ENCODE results near the gene EFNA5.

The EFNA5 gene

DNA sequence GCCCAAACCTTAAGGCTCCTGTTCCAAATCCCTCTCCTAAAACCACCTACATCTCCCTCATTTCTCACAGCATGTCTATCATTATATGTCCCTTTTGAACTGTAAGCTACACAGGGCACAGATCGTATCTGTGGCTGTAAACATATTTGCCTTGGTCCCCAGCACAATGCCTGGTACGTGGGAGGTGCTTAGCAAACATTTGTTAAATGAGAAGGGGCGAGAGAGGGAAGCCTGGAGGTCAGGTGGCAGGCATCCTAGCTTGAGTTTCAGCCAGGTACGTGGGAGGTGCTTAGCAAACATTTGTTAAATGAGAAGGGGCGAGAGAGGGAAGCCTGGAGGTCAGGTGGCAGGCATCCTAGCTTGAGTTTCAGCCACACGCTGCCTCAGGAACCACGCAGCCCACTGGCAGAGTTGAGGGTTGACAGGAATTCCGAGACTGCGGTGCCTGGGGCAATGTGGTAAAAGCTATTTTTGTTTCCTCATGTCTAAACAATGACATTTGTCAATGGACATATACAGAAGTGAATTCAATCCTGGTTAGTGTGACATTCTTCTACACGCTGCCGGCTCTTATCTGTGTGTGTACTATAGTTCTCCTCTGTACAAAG is 113.6 kb downstream of the EFNA5 start:
- TF ChIP-seq, protein P1, sequence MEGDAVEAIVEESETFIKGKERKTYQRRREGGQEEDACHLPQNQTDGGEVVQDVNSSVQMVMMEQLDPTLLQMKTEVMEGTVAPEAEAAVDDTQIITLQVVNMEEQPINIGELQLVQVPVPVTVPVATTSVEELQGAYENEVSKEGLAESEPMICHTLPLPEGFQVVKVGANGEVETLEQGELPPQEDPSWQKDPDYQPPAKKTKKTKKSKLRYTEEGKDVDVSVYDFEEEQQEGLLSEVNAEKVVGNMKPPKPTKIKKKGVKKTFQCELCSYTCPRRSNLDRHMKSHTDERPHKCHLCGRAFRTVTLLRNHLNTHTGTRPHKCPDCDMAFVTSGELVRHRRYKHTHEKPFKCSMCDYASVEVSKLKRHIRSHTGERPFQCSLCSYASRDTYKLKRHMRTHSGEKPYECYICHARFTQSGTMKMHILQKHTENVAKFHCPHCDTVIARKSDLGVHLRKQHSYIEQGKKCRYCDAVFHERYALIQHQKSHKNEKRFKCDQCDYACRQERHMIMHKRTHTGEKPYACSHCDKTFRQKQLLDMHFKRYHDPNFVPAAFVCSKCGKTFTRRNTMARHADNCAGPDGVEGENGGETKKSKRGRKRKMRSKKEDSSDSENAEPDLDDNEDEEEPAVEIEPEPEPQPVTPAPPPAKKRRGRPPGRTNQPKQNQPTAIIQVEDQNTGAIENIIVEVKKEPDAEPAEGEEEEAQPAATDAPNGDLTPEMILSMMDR (IDR thresholded peaks at IDR 0.05; ENCODE audit: low read depth, low read length) = no peak
- no peak for DNase-seq (ENCODE audit: extremely low read depth, low read depth)

DNA sequence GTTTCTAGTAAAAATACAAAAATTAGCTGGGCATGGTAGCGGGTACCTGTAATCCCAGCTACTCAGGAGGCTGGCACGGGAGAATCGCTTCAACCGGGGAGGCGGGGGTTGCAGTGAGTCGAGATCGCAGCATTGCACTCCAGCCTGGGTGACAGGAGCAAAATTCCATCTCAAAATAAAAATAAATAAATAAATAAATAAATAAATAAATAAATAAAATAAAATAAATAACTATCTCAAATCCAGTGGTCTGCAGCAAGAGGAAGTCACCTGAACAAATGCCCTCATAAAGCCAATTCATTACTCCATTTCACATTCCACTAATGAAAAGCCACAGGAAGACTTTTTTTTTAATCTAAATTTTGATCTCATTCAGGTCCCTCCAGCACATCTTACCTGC is 114.2 kb downstream of the EFNA5 start:
- no peak for DNase-seq (ENCODE audit: extremely low read depth, low read depth)
- TF ChIP-seq, protein P1 (IDR thresholded peaks at IDR 0.05; ENCODE audit: low read depth, low read length) = no peak

GRCh38 chr5:107555425-107556090 is 115.2 kb downstream of the EFNA5 start:
- TF ChIP-seq, protein P1 (IDR thresholded peaks at IDR 0.05; ENCODE audit: low read depth, low read length) = no peak
- DNase-seq (ENCODE audit: extremely low read depth, low read depth) = no peak

DNA sequence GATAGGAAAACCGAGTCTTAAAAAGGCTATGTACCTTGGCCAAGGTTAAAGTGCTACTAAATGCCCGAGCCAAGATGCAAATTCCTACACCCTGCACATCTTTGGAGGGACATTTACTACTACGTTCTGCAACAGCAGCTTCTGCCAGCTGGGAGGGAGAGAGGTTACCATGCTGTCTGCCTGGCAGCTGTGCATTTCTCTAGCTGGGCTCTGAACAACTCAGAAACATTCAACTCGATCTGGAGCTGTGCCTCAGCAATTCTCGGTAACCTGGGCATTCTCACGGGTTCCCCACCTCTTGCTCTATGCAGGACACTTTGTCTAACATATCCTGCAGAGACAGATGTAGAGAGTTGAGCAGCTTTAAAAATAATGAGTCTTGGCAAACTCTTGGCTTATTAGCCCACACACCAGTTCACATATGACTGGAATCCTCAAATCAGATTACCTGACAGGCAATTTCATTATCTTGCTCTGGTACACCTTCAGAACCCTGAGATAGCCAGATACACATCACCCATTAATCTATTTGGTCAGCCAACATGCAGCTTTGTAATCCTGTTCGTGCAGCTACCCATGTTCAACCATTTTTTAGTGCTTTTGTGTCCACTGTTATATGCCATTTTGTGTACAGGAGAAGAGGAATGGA is 115.8 kb downstream of the EFNA5 start:
- TF ChIP-seq, protein P1 (IDR thresholded peaks at IDR 0.05; ENCODE audit: low read depth, low read length) = no peak
- no peak for DNase-seq (ENCODE audit: extremely low read depth, low read depth)

DNA sequence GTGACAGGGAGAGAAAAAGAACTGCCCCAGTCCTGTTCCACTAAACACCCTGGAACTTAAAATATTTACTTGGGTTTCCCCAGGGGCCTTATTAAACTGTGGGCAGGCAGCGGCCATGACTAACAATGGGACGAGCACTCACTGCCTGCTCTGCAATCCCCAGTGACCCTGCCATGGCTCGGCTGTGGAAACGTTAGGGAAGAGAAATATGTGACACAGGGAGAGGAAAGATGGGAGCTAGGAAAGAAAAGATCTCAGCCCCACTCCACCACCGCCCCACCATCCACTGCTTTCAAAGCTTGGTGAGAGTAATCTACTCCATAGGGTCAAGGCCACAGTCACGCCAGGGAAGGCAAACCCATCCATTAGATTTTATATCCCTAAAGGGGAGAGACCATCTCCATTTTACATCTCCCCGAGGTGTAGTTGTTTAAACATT is 117.6 kb downstream of the EFNA5 start:
- no peak for DNase-seq (ENCODE audit: extremely low read depth, low read depth)
- TF ChIP-seq, protein P1 (IDR thresholded peaks at IDR 0.05; ENCODE audit: low read depth, low read length) = no peak

DNA sequence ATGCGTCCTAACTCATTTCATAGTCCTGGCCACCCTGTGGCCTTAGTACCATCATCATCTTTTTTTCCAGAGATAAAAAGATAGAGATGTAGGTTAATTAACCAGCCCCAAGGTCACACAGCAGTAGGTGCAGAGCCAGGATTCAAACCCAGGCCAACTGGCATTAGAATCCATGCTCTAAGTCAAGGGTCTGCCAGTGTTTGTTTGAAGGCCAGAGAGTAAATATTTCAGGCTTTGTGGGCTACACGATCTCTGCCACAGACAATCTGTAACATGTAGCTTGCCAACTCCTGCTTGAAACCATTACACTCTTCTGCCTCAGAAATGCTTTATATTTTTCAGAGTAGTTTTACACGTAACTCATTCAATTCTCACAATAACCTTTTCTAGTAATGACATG is 119.6 kb downstream of the EFNA5 start:
- TF ChIP-seq, protein P1 (IDR thresholded peaks at IDR 0.05; ENCODE audit: low read depth, low read length) = no peak
- DNase-seq (ENCODE audit: extremely low read depth, low read depth) = no peak

GRCh38 chr5:107549567-107549966 is 121.2 kb downstream of the EFNA5 start:
- DNase-seq (ENCODE audit: extremely low read depth, low read depth) = no peak
- TF ChIP-seq, protein P1 (IDR thresholded peaks at IDR 0.05; ENCODE audit: low read depth, low read length) = no peak

Data from AG09319 (cell line).